ENCODE results near the gene TBX5. TPM values are rescaled to one million over a fixed set of nuclear protein-coding genes. Genes with fewer than 3 reads are reported as not detected.

The TBX5 gene
- total RNA-seq, result not detected

GRCh38 chr12:114405519-114406271, at the start of gene TBX5:
TSS of gene TBX5 (minus strand) at chr12:114406144. CDS start at chr12:114403898, 2,246 bp downstream.

